DMS153 (cell line): Measurements from ENCODE around the gene CAMK1D.
"Not testable (repeated sequence)": the region's sequence is repeated elsewhere in the genome, so short reads cannot be mapped to it uniquely, and the experiment has no call there.

Experiments used
- DNase-seq: peaks from one replicate; lab custom pipeline; 2025; lab: John Stamatoyannopoulos, UW

CAMK1D gene

GRCh38 chr10:12348870-12349628, at the start of gene CAMK1D:
Gene CAMK1D, plus strand, starts transcription at chr10:12349547.
- DNase-seq = peak; percentile 18

- not testable (repeated sequence) for DNase-seq
Measured at GRCh38 chr10:12301036-12301435, 48.3 kb upstream of the CAMK1D start.

- DNase-seq = no peak
Measured at GRCh38 chr10:12308057-12308456, 41.3 kb upstream of the CAMK1D start.

- DNase-seq = no peak
Measured at GRCh38 chr10:12308736-12309375, 40.5 kb upstream of the CAMK1D start.

GRCh38 chr10:12309783-12310182, 39.6 kb upstream of the CAMK1D start:
- DNase-seq = not testable (repeated sequence)

GRCh38 chr10:12314836-12315235, 34.5 kb upstream of the CAMK1D start:
- no peak for DNase-seq

GRCh38 chr10:12319076-12319475, 30.3 kb upstream of the CAMK1D start:
- DNase-seq = no peak

- no peak for DNase-seq
Measured at GRCh38 chr10:12320892-12321291, 28.5 kb upstream of the CAMK1D start.

GRCh38 chr10:12321641-12322040, 27.7 kb upstream of the CAMK1D start:
- no peak for DNase-seq

- DNase-seq = no peak
Measured at GRCh38 chr10:12322583-12323131, 26.7 kb upstream of the CAMK1D start.

- no peak for DNase-seq
Measured at GRCh38 chr10:12324530-12324929, 24.8 kb upstream of the CAMK1D start.

GRCh38 chr10:12327074-12327473, 22.3 kb upstream of the CAMK1D start:
- DNase-seq = no peak

- DNase-seq = no peak
Measured at GRCh38 chr10:12327476-12327875, 21.9 kb upstream of the CAMK1D start.

GRCh38 chr10:12328312-12328711, 21.0 kb upstream of the CAMK1D start:
- DNase-seq = not testable (repeated sequence)

- DNase-seq = no peak
Measured at GRCh38 chr10:12332572-12333379, 16.6 kb upstream of the CAMK1D start.

GRCh38 chr10:12333380-12334185, 15.8 kb upstream of the CAMK1D start:
- DNase-seq = peak; percentile 24

- no peak for DNase-seq
Measured at GRCh38 chr10:12334186-12334530, 15.2 kb upstream of the CAMK1D start.

GRCh38 chr10:12335169-12335568, 14.2 kb upstream of the CAMK1D start:
- DNase-seq = not testable (repeated sequence)

GRCh38 chr10:12337453-12338372, 11.6 kb upstream of the CAMK1D start:
- DNase-seq = no peak

GRCh38 chr10:12338981-12339380, 10.4 kb upstream of the CAMK1D start:
- DNase-seq = no peak

GRCh38 chr10:12340371-12340770, 9.0 kb upstream of the CAMK1D start:
- no peak for DNase-seq
